Naive thymus-derived CD4-positive, alpha-beta T cell (primary cell): ENCODE measurements around the gene NTHL1. TPM values are rescaled to one million over a fixed set of nuclear protein-coding genes. Genes with fewer than 3 reads are reported as not detected.

Source experiments
- ATAC-seq: fragments of 150-1000 bp; cut with Tn5 transposase; 2 replicates; pipeline ENCODE4 v1.10.0; 2021; ENCODE audit warnings: mild to moderate bottlenecking, moderate library complexity
- CTCF ChIA-PET: fragments of 350-600 bp; sonication (Branson Sonifier 250); formaldehyde crosslinking; loops from one replicate; lab custom pipeline; 2021; ENCODE audit warnings: antibody characterized with exemption; lab: Charles Lee
- POLR2A ChIA-PET: fragments of 350-600 bp; sonication (Branson Sonifier 250); formaldehyde crosslinking; loops from one replicate; lab custom pipeline; 2021; ENCODE audit warnings: antibody characterized with exemption, inconsistent platforms; lab: Charles Lee
- DNase-seq, 9 donors: peaks; one replicate each; pipeline versions ENCODE4 v3.0.0 to v3.0.0-alpha.2; 2020 to 2022; ENCODE audit warnings: mixed read lengths in 1 of 9
- H3K27ac ChIP-seq: one replicate; pipeline ENCODE4 v1.7.0; 2013; ENCODE audit warnings: mild to moderate bottlenecking, low read depth, low read length, moderate library complexity
- H3K27me3 ChIP-seq, 2 donors: one replicate each; pipeline ENCODE4 v1.7.0; 2013; ENCODE audit warnings: low read length in 2 of 2, mild to moderate bottlenecking in 2 of 2, moderate library complexity in 2 of 2; ENCODE audit not compliant: control insufficient read depth in 2 of 2, insufficient read depth in 2 of 2
- H3K36me3 ChIP-seq, 3 experiments: 1 replicate in 2 of 3; 2 replicates in 1 of 3; pipeline ENCODE4 v1.7.0; 2013; ENCODE audit warnings: low read length in 3 of 3, mild to moderate bottlenecking in 3 of 3, moderate library complexity in 1 of 3; ENCODE audit not compliant: insufficient read depth in 3 of 3, control insufficient read depth in 2 of 3
- H3K4me1 ChIP-seq, 2 donors: one replicate each; pipeline ENCODE4 v1.7.0; 2013; ENCODE audit warnings: low read length in 2 of 2, mild to moderate bottlenecking in 2 of 2, moderate library complexity in 1 of 2; ENCODE audit not compliant: control insufficient read depth in 2 of 2, insufficient read depth in 2 of 2
- H3K4me3 ChIP-seq: 2 replicates; pipeline ENCODE4 v1.7.0; 2013; ENCODE audit warnings: mild to moderate bottlenecking, low read length
- H3K9me3 ChIP-seq, 3 experiments: 1 replicate in 2 of 3; 2 replicates in 1 of 3; pipeline ENCODE4 v1.7.0; 2013; ENCODE audit warnings: low read length in 3 of 3; ENCODE audit not compliant: control insufficient read depth in 2 of 3
- H3K27ac Mint-ChIP-seq, 9 donors: one replicate each; pipeline ENCODE4 v1.8.0; 2020 to 2022; ENCODE audit warnings: mixed read lengths in 9 of 9, mild to moderate bottlenecking in 8 of 9, moderate library complexity in 5 of 9, inconsistent platforms in 2 of 9
- H3K27me3 Mint-ChIP-seq, 5 donors: one replicate each; pipeline ENCODE4 v1.8.0; 2021 to 2022; ENCODE audit warnings: mixed read lengths in 5 of 5, mild to moderate bottlenecking in 1 of 5
- H3K36me3 Mint-ChIP-seq, 5 donors: one replicate each; pipeline ENCODE4 v1.8.0; 2020 to 2022; ENCODE audit warnings: mixed read lengths in 5 of 5, mild to moderate bottlenecking in 3 of 5, inconsistent platforms in 1 of 5
- H3K4me1 Mint-ChIP-seq, 7 donors: one replicate each; pipeline ENCODE4 v1.8.0; 2020 to 2022; ENCODE audit warnings: mixed read lengths in 7 of 7, mild to moderate bottlenecking in 3 of 7, inconsistent platforms in 1 of 7
- H3K4me3 Mint-ChIP-seq, 10 donors: one replicate each; pipeline ENCODE4 v1.8.0; 2020 to 2022; ENCODE audit warnings: mild to moderate bottlenecking in 10 of 10, mixed read lengths in 10 of 10, moderate library complexity in 6 of 10, inconsistent platforms in 2 of 10
- H3K9me3 Mint-ChIP-seq, 11 donors: one replicate each; pipeline ENCODE4 v1.8.0; 2020 to 2022; ENCODE audit warnings: mixed read lengths in 11 of 11, mild to moderate bottlenecking in 4 of 11, inconsistent platforms in 1 of 11, moderate library complexity in 1 of 11
- intact Hi-C, 2 donors: fragments of 100-400 bp; cut with micrococcal nuclease; formaldehyde crosslinking; loops; one replicate each; pipeline ENCODE4 v1.15.1; 2023
- polyA plus RNA-seq, 2 donors: library from polyadenylated mRNA; unstranded; fragments of 300-500 nt; fragmentation: Illumina TruSeq; gene quantifications; one replicate each; pipeline ENCODE4 v1.2.3, GENCODE V29; 2021
- total RNA-seq, 6 experiments: library from RNA in 5 of 6; stranded (reverse) in 5 of 6; gene quantifications; 1 replicate in 5 of 6; 2 replicates in 1 of 6; pipeline ENCODE4 v1.2.3 and lab custom pipeline; 2021 to 2026

NTHL1 gene
- total and polyA plus RNA-seq, 7 experiments from 2014 or later = 4.4 to 27.0 (median 9.4) TPM

DNA sequence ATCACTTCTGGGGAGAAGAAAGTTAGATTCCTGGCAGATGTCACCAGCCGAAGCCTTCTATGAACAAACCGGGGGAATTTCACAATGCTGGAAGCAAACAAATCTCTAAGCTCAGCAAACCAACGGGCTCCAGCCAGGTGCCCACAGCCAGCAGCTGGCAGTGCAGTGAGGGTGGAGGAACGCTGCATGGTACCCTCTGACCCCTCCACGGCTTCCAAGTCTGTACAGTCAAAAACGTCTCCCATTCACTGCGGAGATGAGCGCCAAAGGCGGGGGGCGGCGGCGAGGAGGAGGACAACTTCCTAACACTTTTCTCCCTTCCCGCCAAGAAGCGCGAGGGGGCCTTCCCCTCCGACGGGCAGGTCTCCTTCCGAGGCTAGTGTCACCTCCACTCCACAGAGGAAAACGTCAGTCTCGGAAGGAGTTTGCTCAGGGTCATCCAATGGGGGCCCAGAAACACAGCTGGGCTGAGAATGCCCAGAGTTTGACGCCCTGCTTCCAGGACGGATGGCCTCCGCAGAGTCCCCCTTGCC, 38.9 kb downstream of the NTHL1 start:
- ATAC-seq (no peak), DNase-seq (peak in 1 of 9 donors; percentile 35)
- Histone ChIP-seq H3K27me3 (no peaks in the 10 kb centered on the region), H3K4me3 (peak overlapping the region; percentile 69), H3K36me3 (no peaks in the 10 kb centered on the region), H3K27ac (peak overlapping the region; percentile 86), H3K4me1 (peaks cover 36 to 37% of the 10 kb centered on the region in 2 donors), H3K9me3 (no peaks in the 10 kb centered on the region)
- H3K27ac Mint-ChIP-seq = peak overlapping the region; percentile 60 to 94 (median 76)
- ChIA-PET CTCF (interaction anchor here (0.8 to 1.3 kb wide), 2 partner anchors 144 to 208 kb away, joined by 3 read pairs; no protein-coding TSS in a partner anchor), POLR2A (interaction anchor here (0.6 to 2.9 kb wide), 14 partner anchors 13 to 480 kb away, joined by 3 to 30 read pairs (median 4); partner anchors contain the start of genes GFER, MLST8, NDUFB10 and RPS2)
- peaks cover 22 to 48% (median 35%) of the 10 kb centered on the region in 7 donors for H3K4me1 Mint-ChIP-seq
- peak overlapping the region; percentile 72 to 93 (median 87) for H3K4me3 Mint-ChIP-seq
- peaks cover 0 to 8% (median 0%) of the 10 kb centered on the region in 5 donors for H3K36me3 Mint-ChIP-seq
- intact Hi-C loops = loop anchor here (1.0 to 5.0 kb wide), 9 partner anchors 15 to 421 kb away; partner anchors contain the start of genes NTHL1 (in 2 of the 2), RPS2 (in 2 of the 2), TSC2 (in 2 of the 2) and CCNF (in 1 of the 2)
- H3K27me3 Mint-ChIP-seq = no peaks in the 10 kb centered on the region
- no peaks in the 10 kb centered on the region for H3K9me3 Mint-ChIP-seq

DNA sequence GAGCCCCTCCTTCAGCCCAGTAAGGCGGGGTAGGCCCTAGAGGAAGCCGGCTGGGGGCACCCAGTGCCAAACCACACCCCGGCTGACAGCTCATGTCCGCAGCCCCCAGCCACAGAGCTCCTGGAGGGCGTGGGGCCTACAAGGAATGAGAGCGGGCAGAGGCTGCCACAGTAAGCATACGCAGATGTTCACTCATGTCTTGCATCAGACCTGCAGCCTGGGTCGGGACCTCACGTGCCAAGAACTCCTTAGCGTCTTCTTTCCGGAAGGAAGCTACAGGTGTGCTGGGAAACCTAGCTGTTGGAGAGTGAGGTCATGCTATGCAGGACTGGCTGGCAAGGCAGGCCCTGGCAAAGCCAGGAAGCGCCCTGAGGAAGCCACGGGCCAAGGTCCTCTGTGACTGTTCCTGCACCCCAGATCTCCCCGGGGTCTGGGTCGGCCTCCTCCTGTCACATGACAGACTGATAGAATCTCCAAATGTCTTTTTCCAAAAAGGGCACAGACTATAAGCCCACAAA, 39.6 kb downstream of the NTHL1 start:
- Mint-ChIP-seq H3K27ac (peak overlapping the region; percentile 60 to 94 (median 76)), H3K27me3 (no peaks in the 10 kb centered on the region), H3K36me3 (peaks cover 0 to 8% (median 0%) of the 10 kb centered on the region in 5 donors), H3K4me3 (peak overlapping the region; percentile 72 to 93 (median 87)), H3K4me1 (peaks cover 22 to 48% (median 35%) of the 10 kb centered on the region in 7 donors), H3K9me3 (no peaks in the 10 kb centered on the region)
- DNase-seq (no peak), ATAC-seq (no peak)
- Histone ChIP-seq H3K4me1 (peaks cover 36 to 38% of the 10 kb centered on the region in 2 donors), H3K36me3 (peaks cover 0 to 6% (median 0%) of the 10 kb centered on the region in 3 experiments), H3K27ac (peak overlapping the region; percentile 86), H3K4me3 (peak overlapping the region; percentile 69), H3K9me3 (no peaks in the 10 kb centered on the region), H3K27me3 (no peaks in the 10 kb centered on the region)
- intact Hi-C loops = loop anchor here in 1 of 2 donors (2.0 to 5.0 kb wide), 2 partner anchors 39 to 43 kb away; partner anchors contain the start of genes NTHL1, RPS2 and TSC2
- ChIA-PET POLR2A (interaction anchor here (0.6 to 2.9 kb wide), 9 partner anchors 12 to 217 kb away, joined by 3 to 30 read pairs (median 4); partner anchors contain the start of genes MLST8, RPS2, TBL3 and TRAF7), CTCF (interaction anchor here (1.3 kb wide), 1 partner anchor 145 kb away, joined by 3 read pairs; no protein-coding TSS in a partner anchor)

DNA sequence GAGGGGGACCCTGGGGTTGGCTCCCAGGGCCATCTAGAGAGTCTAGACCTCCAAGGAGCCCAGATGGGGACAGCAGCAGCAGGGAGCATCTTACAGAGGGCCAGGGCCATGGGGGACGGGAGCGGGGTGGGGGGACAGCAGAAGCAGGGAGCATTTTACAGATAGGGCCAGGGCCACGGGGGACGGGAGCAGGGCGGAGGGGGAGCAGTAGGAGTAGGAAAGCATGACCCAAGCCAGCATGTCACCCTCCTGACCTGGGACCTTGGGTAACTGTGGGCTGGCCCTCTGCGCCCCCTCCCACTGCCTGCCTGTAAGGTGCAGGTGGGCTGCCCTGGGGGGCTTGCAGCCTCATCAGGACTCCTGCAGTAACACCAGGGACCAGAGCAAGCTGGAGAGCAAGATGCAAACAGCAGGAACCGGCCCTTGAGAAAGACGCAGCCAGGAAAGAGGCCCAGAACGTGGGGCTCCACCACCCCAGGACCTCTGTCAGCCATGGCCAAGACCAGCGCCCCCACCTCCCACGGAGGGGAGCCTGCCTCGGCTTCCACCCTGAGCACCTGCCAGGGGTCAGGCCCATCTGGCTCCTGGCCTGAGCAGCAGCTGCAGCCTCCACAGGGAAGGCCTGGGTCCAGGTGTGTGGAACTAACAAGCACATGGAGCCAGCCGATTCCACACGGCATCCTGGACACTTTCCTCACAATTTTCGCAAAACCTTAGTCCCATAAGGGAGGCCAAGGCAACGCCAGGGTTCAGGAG, 40.4 kb downstream of the NTHL1 start:
- peak overlapping the region; percentile 72 to 93 (median 87) for H3K4me3 Mint-ChIP-seq
- H3K27me3 Mint-ChIP-seq = no peaks in the 10 kb centered on the region
- Histone ChIP-seq H3K4me3 (peak overlapping the region; percentile 3), H3K27ac (peak overlapping the region; percentile 86), H3K9me3 (no peaks in the 10 kb centered on the region), H3K36me3 (peaks cover 0 to 14% (median 0%) of the 10 kb centered on the region in 3 experiments), H3K27me3 (no peaks in the 10 kb centered on the region), H3K4me1 (peaks cover 36 to 38% of the 10 kb centered on the region in 2 donors)
- no peaks in the 10 kb centered on the region for H3K9me3 Mint-ChIP-seq
- no peak for ATAC-seq
- ChIA-PET CTCF (interaction anchor here (1.3 kb wide), 1 partner anchor 146 kb away, joined by 3 read pairs; no protein-coding TSS in a partner anchor), POLR2A (interaction anchor here (0.6 to 2.9 kb wide), 6 partner anchors 15 to 492 kb away, joined by 3 to 30 read pairs (median 6); partner anchors contain the start of genes RPS2, TBL3 and TRAF7)
- H3K36me3 Mint-ChIP-seq = peaks cover 0 to 10% (median 0%) of the 10 kb centered on the region in 5 donors
- no peak for DNase-seq
- peak overlapping the region in 7 of 9 donors; percentile 3 to 76 (median 45) for H3K27ac Mint-ChIP-seq
- intact Hi-C loops = loop anchor here in 1 of 2 donors (5.0 kb wide), 1 partner anchor 40 kb away; the partner anchor contains the start of genes NTHL1 and TSC2
- peaks cover 22 to 48% (median 35%) of the 10 kb centered on the region in 7 donors for H3K4me1 Mint-ChIP-seq

DNA sequence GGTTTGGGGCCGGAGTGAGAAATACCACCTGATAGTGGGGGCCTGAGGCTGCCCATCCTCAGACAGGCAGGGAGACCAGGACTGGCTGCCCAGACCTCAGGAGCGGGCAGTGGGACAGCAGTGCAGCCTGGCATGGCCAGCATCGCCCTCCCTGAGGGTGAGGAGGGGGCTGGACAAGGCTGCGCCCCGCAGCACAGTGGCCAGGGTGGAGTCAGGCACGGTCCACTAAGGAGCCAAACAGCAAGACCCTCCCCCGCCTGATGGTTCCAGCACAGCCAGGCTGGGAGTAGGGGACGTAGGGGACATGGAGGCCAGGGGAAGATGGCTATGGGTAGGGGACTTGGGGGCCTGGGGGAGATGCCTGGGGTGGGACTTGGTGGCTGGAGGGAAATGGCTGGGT, 41.3 kb downstream of the NTHL1 start:
- peak overlapping the region in 4 of 10 donors; percentile 35 to 87 (median 69) for H3K4me3 Mint-ChIP-seq

DNA sequence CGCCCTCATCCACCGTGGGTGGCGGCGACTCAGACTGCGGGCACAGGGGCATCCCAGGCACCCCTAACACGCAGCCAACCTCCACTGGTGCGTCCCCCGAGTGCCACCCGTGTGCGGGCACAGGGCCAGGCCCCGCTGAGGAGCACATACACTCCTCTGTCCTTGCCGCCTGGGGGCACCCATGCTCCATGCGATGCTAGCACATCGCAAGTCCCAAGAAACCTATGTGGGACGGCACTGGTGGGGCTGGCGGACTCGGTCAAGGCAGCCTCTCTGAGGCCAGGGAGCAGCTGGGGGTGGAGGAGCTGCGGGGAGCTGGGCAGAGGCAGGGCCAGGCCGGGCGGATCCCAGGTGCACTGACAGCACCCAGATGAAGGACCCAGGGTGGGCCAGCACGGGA, 42.0 kb downstream of the NTHL1 start:
- H3K9me3 ChIP-seq = no peaks in the 10 kb centered on the region
- CTCF ChIA-PET = interaction anchor here (0.6 kb wide), 1 partner anchor 19 kb away, joined by 3 read pairs; no protein-coding TSS in a partner anchor
- peaks cover 36 to 38% of the 10 kb centered on the region in 2 donors for H3K4me1 ChIP-seq
- H3K27me3 ChIP-seq = no peaks in the 10 kb centered on the region
- H3K4me3 ChIP-seq = no peak overlapping the region
- peak overlapping the region in 1 of 9 donors; percentile 77 for H3K27ac Mint-ChIP-seq
- peak overlapping the region in 1 of 10 donors; percentile 87 for H3K4me3 Mint-ChIP-seq
- POLR2A ChIA-PET = interaction anchor here (1.9 to 2.4 kb wide), 2 partner anchors 41 to 150 kb away, joined by 5 to 7 read pairs; partner anchors contain the start of genes RPS2 and TRAF7
- peaks cover 22 to 48% (median 35%) of the 10 kb centered on the region in 7 donors for H3K4me1 Mint-ChIP-seq
- peaks cover 0 to 12% (median 0%) of the 10 kb centered on the region in 5 donors for H3K36me3 Mint-ChIP-seq
- no peak overlapping the region for H3K27ac ChIP-seq
- DNase-seq = no peak
- no peak for ATAC-seq
- intact Hi-C loops = loop anchor here in 1 of 2 donors (5.0 kb wide), 1 partner anchor 42 kb away; the partner anchor contains the start of genes NTHL1 and TSC2
- peaks cover 0 to 30% (median 5%) of the 10 kb centered on the region in 3 experiments for H3K36me3 ChIP-seq
- H3K9me3 Mint-ChIP-seq = no peaks in the 10 kb centered on the region
- no peaks in the 10 kb centered on the region for H3K27me3 Mint-ChIP-seq

More for the DNA sequence above, 41.3 kb downstream of the NTHL1 start:
- ATAC-seq (no peak), DNase-seq (no peak)
- ChIA-PET POLR2A (no interaction called here), CTCF (no interaction called here)
- Histone ChIP-seq H3K4me3 (no peak overlapping the region), H3K27me3 (no peaks in the 10 kb centered on the region), H3K27ac (no peak overlapping the region), H3K36me3 (peaks cover 0 to 23% (median 5%) of the 10 kb centered on the region in 3 experiments), H3K9me3 (no peaks in the 10 kb centered on the region), H3K4me1 (peaks cover 36 to 38% of the 10 kb centered on the region in 2 donors)
- Mint-ChIP-seq H3K27me3 (no peaks in the 10 kb centered on the region), H3K36me3 (peaks cover 0 to 10% (median 0%) of the 10 kb centered on the region in 5 donors), H3K9me3 (no peaks in the 10 kb centered on the region), H3K27ac (peak overlapping the region in 2 of 9 donors; percentile 49 to 77), H3K4me1 (peaks cover 22 to 48% (median 35%) of the 10 kb centered on the region in 7 donors)
- intact Hi-C loops = loop anchor here in 1 of 2 donors (5.0 kb wide), 1 partner anchor 41 kb away; the partner anchor contains the start of genes NTHL1 and TSC2
